Suprapubic skin (tissue), 3 donors: ENCODE results near the gene NKAPD1.

Experiments used
- CTCF ChIP-seq, 2 donors: fragments of 200-600 bp in 1 of 2; fragments of 450-650 bp in 1 of 2; sonication (generic) in 1 of 2; IDR thresholded peaks; one replicate each; pipeline ENCODE4 v1.5.1; 2016 to 2019; ENCODE audit warnings: antibody characterized with exemption in 2 of 2, mild to moderate bottlenecking in 1 of 2, moderate library complexity in 1 of 2
- EP300 ChIP-seq: sonication (generic); formaldehyde crosslinking; IDR thresholded peaks from one replicate; pipeline ENCODE4 v1.6.1; 2017; ENCODE audit warnings: antibody characterized with exemption

GRCh38 chr11:112037527-112037926, 36.6 kb upstream of the NKAPD1 start:
- TF ChIP-seq EP300, result no peak
- no peak for TF ChIP-seq CTCF (IDR thresholded peaks at IDR 0.05)
